Liver (tissue), 9 donors: ENCODE data around the gene DCTN1. TPM values are rescaled to one million over a fixed set of nuclear protein-coding genes. Genes with fewer than 3 reads are reported as not detected.

ENCODE experiments used
- DNase-seq: peaks from one replicate; pipeline ENCODE4 v3.0.0-alpha.2; 2017; ENCODE audit warnings: low spot score
- H3K27ac ChIP-seq, 2 donors: one replicate each; pipeline ENCODE4 v1.7.0; 2013; ENCODE audit warnings: inconsistent platforms in 2 of 2, low read length in 2 of 2, control low read depth in 1 of 2, low read depth in 1 of 2, mild to moderate bottlenecking in 1 of 2
- H3K27me3 ChIP-seq, 4 donors: one replicate each; pipeline versions ENCODE4 v1.6.1 to v1.7.0; 2013; ENCODE audit warnings: low read length in 3 of 4, inconsistent platforms in 1 of 4, mild to moderate bottlenecking in 1 of 4, moderate library complexity in 1 of 4; ENCODE audit not compliant: control insufficient read depth in 4 of 4, insufficient read depth in 4 of 4
- H3K36me3 ChIP-seq, 4 donors: one replicate each; pipeline versions ENCODE4 v1.6.1 to v1.7.0; 2013; ENCODE audit warnings: low read length in 3 of 4, mild to moderate bottlenecking in 3 of 4, low read depth in 1 of 4, moderate library complexity in 1 of 4; ENCODE audit not compliant: control insufficient read depth in 4 of 4, insufficient read depth in 3 of 4
- H3K4me1 ChIP-seq, 4 donors: one replicate each; pipeline versions ENCODE4 v1.6.1 to v1.7.0; 2013; ENCODE audit warnings: low read length in 3 of 4, mild to moderate bottlenecking in 3 of 4, moderate library complexity in 1 of 4; ENCODE audit not compliant: control insufficient read depth in 4 of 4, insufficient read depth in 4 of 4
- H3K4me3 ChIP-seq, 3 donors: one replicate each; pipeline versions ENCODE4 v1.6.1 to v1.7.0; 2013; ENCODE audit warnings: low read length in 3 of 3, control low read depth in 1 of 3, low read depth in 1 of 3, mild to moderate bottlenecking in 1 of 3
- H3K9ac ChIP-seq, 2 donors: one replicate each; pipeline ENCODE4 v1.7.0; 2013; ENCODE audit warnings: low read length in 2 of 2, mild to moderate bottlenecking in 2 of 2, moderate library complexity in 2 of 2, control low read depth in 1 of 2, low read depth in 1 of 2
- H3K9me3 ChIP-seq, 4 donors: one replicate each; pipeline versions ENCODE4 v1.6.1 to v1.7.0; 2013; ENCODE audit warnings: low read length in 3 of 4; ENCODE audit not compliant: control insufficient read depth in 4 of 4
- EGR1 ChIP-seq, 2 donors: IDR thresholded peaks; 2 replicates each; pipeline ENCODE4 v1.6.1; 2016 to 2018; ENCODE audit warnings: antibody characterized with exemption in 2 of 2, low read depth in 2 of 2
- FOXA1 ChIP-seq: IDR thresholded peaks from 2 replicates; pipeline ENCODE4 v1.6.1; 2016; ENCODE audit warnings: antibody characterized with exemption
- FOXA2 ChIP-seq: IDR thresholded peaks from 2 replicates; pipeline ENCODE4 v1.6.1; 2016; ENCODE audit warnings: antibody characterized with exemption
- GABPA ChIP-seq, 2 donors: IDR thresholded peaks in 1 of 2; conservative IDR thresholded peaks in 1 of 2; 2 replicates each; pipeline ENCODE4 v1.6.1; 2016; ENCODE audit warnings: antibody characterized with exemption in 2 of 2, mild to moderate bottlenecking in 1 of 2, moderate library complexity in 1 of 2
- HNF4A ChIP-seq, 2 donors: conservative IDR thresholded peaks; 2 replicates each; pipeline ENCODE4 v1.6.1; 2016; ENCODE audit warnings: antibody characterized with exemption in 2 of 2, mild to moderate bottlenecking in 2 of 2
- HNF4G ChIP-seq: IDR thresholded peaks from 2 replicates; pipeline ENCODE4 v1.6.1; 2016; ENCODE audit warnings: antibody characterized with exemption
- JUND ChIP-seq, 2 donors: IDR thresholded peaks; 2 replicates each; pipeline ENCODE4 v1.6.1; 2016; ENCODE audit warnings: antibody characterized with exemption in 2 of 2
- NR2F2 ChIP-seq: IDR thresholded peaks from 2 replicates; pipeline ENCODE4 v1.6.1; 2016; ENCODE audit warnings: antibody characterized with exemption
- RAD21 ChIP-seq, 2 donors: IDR thresholded peaks; 2 replicates each; pipeline ENCODE4 v1.6.1; 2016; ENCODE audit warnings: antibody characterized with exemption in 2 of 2, mild to moderate bottlenecking in 2 of 2
- RXRA ChIP-seq, 2 donors: IDR thresholded peaks; 2 replicates each; pipeline ENCODE4 v1.6.1; 2017 to 2018; ENCODE audit warnings: antibody characterized with exemption in 2 of 2, mild to moderate bottlenecking in 1 of 2
- SP1 ChIP-seq: IDR thresholded peaks from 2 replicates; pipeline ENCODE4 v1.6.1; 2018; ENCODE audit warnings: antibody characterized with exemption, mild to moderate bottlenecking
- TAF1 ChIP-seq: conservative IDR thresholded peaks from 2 replicates; pipeline ENCODE4 v1.6.1; 2016; ENCODE audit warnings: antibody characterized with exemption, mild to moderate bottlenecking
- YY1 ChIP-seq: IDR thresholded peaks from 2 replicates; pipeline ENCODE4 v1.6.1; 2016; ENCODE audit warnings: antibody characterized with exemption, mild to moderate bottlenecking
- WGBS: extraction: QIAGEN DNeasy Blood & Tissue Kit; methylation state at CpG from one replicate; pipeline ENCODE4 v1.1.7; 2013; 5-methylcytosine and 5-hydroxymethylcytosine counted together
- polyA plus RNA-seq, 2 donors: library from polyadenylated mRNA; stranded (reverse) in 1 of 2; unstranded in 1 of 2; fragments of 200-250 nt in 1 of 2; fragments of >200 nt in 1 of 2; fragmentation: Nextera tagmentation in 1 of 2; extraction: Ambion mirVana in 1 of 2; gene quantifications; one replicate each; pipeline versions ENCODE4 v1.2.1 to v1.2.3, GENCODE V29; 2013 to 2015
- total RNA-seq, 2 donors: library from RNA; depleted of rRNA; stranded (reverse); fragments of >200 nt; gene quantifications; one replicate each; pipeline ENCODE4 v1.2.3, GENCODE V29; 2014
- TF ChIP-seq, protein P1 (sequence below): fragments of 150-350 bp; IDR thresholded peaks from 2 replicates; pipeline ENCODE4 v1.5.1; 2017; ENCODE audit warnings: improper control_type of control experiment, low read depth, low read length; ENCODE audit not compliant: missing input control
- TF ChIP-seq, protein P2 (sequence below): IDR thresholded peaks from 2 replicates; pipeline ENCODE4 v1.6.1; 2016; ENCODE audit warnings: antibody characterized with exemption, mild to moderate bottlenecking
- TF ChIP-seq, protein P3 (sequence below): IDR thresholded peaks from 2 replicates; pipeline ENCODE4 v1.6.1; 2016; ENCODE audit warnings: antibody characterized with exemption
- TF ChIP-seq, protein P4 (sequence below): IDR thresholded peaks from 2 replicates; pipeline ENCODE4 v1.6.1; 2016; ENCODE audit warnings: antibody characterized with exemption
- TF ChIP-seq, protein P5 (sequence below): IDR thresholded peaks from 2 replicates; pipeline ENCODE4 v1.6.1; 2016; ENCODE audit warnings: antibody characterized with exemption
- donor health status: healthy.
- donor health status: healthy.
- donor health status: healthy.
- donor health status: healthy.
- donor health status: healthy.

DCTN1 gene
- total and polyA plus RNA-seq, 4 donors = 29.7 to 40.9 (median 33.5) TPM

DNA sequence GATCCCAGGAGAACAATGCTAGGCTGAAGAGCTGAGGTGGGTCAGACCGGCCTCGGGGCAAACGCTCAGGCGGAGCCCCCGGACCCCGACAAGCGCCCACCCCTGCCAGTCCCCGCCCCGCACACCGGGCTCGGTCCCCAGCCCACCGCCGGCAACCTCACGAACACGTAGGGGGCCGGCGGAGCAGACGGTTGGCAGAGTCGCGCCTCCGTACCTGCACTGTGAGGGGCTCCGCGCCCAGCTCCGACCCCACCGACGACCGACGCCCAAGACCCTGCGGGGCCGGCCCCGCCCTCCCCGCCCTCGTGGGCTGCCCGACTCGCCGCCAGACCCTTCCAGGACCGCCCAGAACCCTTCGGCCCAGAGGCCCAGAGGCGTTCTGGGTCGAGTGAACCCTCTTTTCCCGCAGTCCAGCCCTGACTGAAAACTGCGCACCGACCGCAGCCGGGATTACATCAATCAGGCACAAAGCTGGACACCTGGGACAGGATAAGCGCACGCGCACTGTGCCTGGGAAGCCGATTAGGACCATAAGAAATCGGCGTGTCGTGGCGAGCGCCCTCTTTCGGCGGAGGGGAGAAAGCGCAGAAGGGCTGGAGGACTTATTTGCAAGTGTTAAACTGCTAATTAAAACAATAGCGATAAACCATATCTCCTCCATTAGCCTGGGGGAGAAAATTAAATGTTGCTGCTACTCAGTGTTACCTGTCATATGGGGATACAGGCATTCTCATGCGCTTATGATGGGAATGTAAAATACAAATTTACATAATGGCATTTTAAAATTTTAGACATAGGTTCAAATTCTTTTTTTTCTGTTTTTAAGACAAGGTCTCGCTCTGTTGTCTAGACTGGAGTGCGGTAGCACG, 11.7 kb upstream of the DCTN1 start:
- WGBS = 1% methylated on average over 62 of the region's 62 CpGs
- Histone ChIP-seq H3K36me3 (no peaks in the 10 kb centered on the region), H3K27me3 (no peaks in the 10 kb centered on the region), H3K9ac (peak overlapping the region; percentile 81 to 89), H3K9me3 (no peaks in the 10 kb centered on the region), H3K4me1 (peaks cover 4 to 21% (median 15%) of the 10 kb centered on the region in 4 donors), H3K4me3 (peak overlapping the region; percentile 81 to 97 (median 81)), H3K27ac (peak overlapping the region; percentile 79 to 94)
- TF ChIP-seq FOXA2 (no peak), JUND (IDR thresholded peaks at IDR 0.05) (no peak), SP1 (peak; percentile 28), NR2F2 (no peak), FOXA1 (no peak), EGR1 (IDR thresholded peaks at IDR 0.05; ENCODE audit: low read depth in 2 of 2) (no peak), RXRA (IDR thresholded peaks at IDR 0.05) (peak in 1 of 2 donors; percentile 11), HNF4G (no peak), GABPA (IDR thresholded peaks at IDR 0.05 in 1 of 2, conservative IDR thresholded peaks at IDR 0.05 in 1 of 2) (peak in 1 of 2 donors; percentile 54), TAF1 (peak; percentile 53), YY1 (peak; percentile 65), HNF4A (conservative IDR thresholded peaks at IDR 0.05) (no peak), RAD21 (IDR thresholded peaks at IDR 0.05) (peak; percentile 82 to 84)
- TF ChIP-seq, protein P1, sequence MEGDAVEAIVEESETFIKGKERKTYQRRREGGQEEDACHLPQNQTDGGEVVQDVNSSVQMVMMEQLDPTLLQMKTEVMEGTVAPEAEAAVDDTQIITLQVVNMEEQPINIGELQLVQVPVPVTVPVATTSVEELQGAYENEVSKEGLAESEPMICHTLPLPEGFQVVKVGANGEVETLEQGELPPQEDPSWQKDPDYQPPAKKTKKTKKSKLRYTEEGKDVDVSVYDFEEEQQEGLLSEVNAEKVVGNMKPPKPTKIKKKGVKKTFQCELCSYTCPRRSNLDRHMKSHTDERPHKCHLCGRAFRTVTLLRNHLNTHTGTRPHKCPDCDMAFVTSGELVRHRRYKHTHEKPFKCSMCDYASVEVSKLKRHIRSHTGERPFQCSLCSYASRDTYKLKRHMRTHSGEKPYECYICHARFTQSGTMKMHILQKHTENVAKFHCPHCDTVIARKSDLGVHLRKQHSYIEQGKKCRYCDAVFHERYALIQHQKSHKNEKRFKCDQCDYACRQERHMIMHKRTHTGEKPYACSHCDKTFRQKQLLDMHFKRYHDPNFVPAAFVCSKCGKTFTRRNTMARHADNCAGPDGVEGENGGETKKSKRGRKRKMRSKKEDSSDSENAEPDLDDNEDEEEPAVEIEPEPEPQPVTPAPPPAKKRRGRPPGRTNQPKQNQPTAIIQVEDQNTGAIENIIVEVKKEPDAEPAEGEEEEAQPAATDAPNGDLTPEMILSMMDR = peak; percentile 99
- TF ChIP-seq, protein P2, sequence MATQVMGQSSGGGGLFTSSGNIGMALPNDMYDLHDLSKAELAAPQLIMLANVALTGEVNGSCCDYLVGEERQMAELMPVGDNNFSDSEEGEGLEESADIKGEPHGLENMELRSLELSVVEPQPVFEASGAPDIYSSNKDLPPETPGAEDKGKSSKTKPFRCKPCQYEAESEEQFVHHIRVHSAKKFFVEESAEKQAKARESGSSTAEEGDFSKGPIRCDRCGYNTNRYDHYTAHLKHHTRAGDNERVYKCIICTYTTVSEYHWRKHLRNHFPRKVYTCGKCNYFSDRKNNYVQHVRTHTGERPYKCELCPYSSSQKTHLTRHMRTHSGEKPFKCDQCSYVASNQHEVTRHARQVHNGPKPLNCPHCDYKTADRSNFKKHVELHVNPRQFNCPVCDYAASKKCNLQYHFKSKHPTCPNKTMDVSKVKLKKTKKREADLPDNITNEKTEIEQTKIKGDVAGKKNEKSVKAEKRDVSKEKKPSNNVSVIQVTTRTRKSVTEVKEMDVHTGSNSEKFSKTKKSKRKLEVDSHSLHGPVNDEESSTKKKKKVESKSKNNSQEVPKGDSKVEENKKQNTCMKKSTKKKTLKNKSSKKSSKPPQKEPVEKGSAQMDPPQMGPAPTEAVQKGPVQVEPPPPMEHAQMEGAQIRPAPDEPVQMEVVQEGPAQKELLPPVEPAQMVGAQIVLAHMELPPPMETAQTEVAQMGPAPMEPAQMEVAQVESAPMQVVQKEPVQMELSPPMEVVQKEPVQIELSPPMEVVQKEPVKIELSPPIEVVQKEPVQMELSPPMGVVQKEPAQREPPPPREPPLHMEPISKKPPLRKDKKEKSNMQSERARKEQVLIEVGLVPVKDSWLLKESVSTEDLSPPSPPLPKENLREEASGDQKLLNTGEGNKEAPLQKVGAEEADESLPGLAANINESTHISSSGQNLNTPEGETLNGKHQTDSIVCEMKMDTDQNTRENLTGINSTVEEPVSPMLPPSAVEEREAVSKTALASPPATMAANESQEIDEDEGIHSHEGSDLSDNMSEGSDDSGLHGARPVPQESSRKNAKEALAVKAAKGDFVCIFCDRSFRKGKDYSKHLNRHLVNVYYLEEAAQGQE = peak; percentile 36
- TF ChIP-seq, protein P3, sequence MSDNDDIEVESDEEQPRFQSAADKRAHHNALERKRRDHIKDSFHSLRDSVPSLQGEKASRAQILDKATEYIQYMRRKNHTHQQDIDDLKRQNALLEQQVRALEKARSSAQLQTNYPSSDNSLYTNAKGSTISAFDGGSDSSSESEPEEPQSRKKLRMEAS = peak; percentile 40
- TF ChIP-seq, protein P4, sequence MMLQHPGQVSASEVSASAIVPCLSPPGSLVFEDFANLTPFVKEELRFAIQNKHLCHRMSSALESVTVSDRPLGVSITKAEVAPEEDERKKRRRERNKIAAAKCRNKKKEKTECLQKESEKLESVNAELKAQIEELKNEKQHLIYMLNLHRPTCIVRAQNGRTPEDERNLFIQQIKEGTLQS = no peak
- TF ChIP-seq, protein P5, sequence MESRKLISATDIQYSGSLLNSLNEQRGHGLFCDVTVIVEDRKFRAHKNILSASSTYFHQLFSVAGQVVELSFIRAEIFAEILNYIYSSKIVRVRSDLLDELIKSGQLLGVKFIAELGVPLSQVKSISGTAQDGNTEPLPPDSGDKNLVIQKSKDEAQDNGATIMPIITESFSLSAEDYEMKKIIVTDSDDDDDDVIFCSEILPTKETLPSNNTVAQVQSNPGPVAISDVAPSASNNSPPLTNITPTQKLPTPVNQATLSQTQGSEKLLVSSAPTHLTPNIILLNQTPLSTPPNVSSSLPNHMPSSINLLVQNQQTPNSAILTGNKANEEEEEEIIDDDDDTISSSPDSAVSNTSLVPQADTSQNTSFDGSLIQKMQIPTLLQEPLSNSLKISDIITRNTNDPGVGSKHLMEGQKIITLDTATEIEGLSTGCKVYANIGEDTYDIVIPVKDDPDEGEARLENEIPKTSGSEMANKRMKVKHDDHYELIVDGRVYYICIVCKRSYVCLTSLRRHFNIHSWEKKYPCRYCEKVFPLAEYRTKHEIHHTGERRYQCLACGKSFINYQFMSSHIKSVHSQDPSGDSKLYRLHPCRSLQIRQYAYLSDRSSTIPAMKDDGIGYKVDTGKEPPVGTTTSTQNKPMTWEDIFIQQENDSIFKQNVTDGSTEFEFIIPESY = no peak
- DNase-seq = peak; percentile 93
